Tibial nerve (tissue), 4 donors: ENCODE measurements around the gene MOGAT3. TPM values are rescaled to one million over a fixed set of nuclear protein-coding genes. Genes with fewer than 3 reads are reported as not detected.

Source experiments
- DNase-seq, 2 donors: peaks; one replicate each; pipeline ENCODE4 v3.0.0-alpha.2; 2019; ENCODE audit warnings: low spot score in 2 of 2
- H3K27ac ChIP-seq, 4 donors: fragments of 200-600 bp; sonication (generic) in 3 of 4; one replicate each; pipeline ENCODE4 v1.5.1; 2017 to 2019; ENCODE audit warnings: mild to moderate bottlenecking in 1 of 4
- H3K27me3 ChIP-seq, 2 donors: fragments of 200-600 bp; sonication (generic) in 1 of 2; one replicate each; pipeline versions ENCODE4 v1.5.1 to v1.6.0; 2017 to 2019
- H3K36me3 ChIP-seq, 3 donors: fragments of 200-600 bp; sonication (generic); one replicate each; pipeline ENCODE4 v1.5.1; 2018 to 2019
- H3K4me1 ChIP-seq, 4 donors: fragments of 200-600 bp; sonication (generic) in 3 of 4; one replicate each; pipeline ENCODE4 v1.5.1; 2017 to 2019
- H3K4me3 ChIP-seq, 4 donors: fragments of 200-600 bp; sonication (generic) in 3 of 4; one replicate each; pipeline ENCODE4 v1.5.1; 2017 to 2019; ENCODE audit warnings: mild to moderate bottlenecking in 1 of 4, moderate library complexity in 1 of 4
- H3K9me3 ChIP-seq, 4 donors: fragments of 200-600 bp; sonication (generic) in 3 of 4; one replicate each; pipeline ENCODE4 v1.5.1; 2017 to 2019
- EP300 ChIP-seq, 2 donors: sonication (generic); formaldehyde crosslinking; IDR thresholded peaks; one replicate each; pipeline ENCODE4 v1.6.1; 2017; ENCODE audit warnings: antibody characterized with exemption in 2 of 2, mild to moderate bottlenecking in 1 of 2
- POLR2A ChIP-seq, 2 donors: fragments of 450-650 bp; IDR thresholded peaks; one replicate each; pipeline ENCODE4 v1.6.1; 2017; ENCODE audit warnings: antibody characterized with exemption in 2 of 2, mild to moderate bottlenecking in 2 of 2, moderate library complexity in 2 of 2
- WGBS, 2 donors: methylation state at CpG; one replicate each; pipeline ENCODE4 v1.1.5; 2018; 5-methylcytosine and 5-hydroxymethylcytosine counted together
- total RNA-seq, 4 donors: library from RNA; depleted of rRNA; stranded (reverse); fragments of >200 nt; gene quantifications; one replicate each; pipeline ENCODE4 v1.1.0, GENCODE V29; 2016
- TF ChIP-seq, protein P1 (sequence below), 5 experiments: fragments of 200-600 bp in 3 of 5; fragments of 450-650 bp in 2 of 5; sonication (generic) in 3 of 5; IDR thresholded peaks; one replicate each; pipeline ENCODE4 v1.5.1; 2016 to 2019; ENCODE audit warnings: antibody characterized with exemption in 5 of 5, mild to moderate bottlenecking in 3 of 5, moderate library complexity in 2 of 5

MOGAT3 gene
- total RNA-seq, 4 donors from 2014 or later, result not detected

- Histone ChIP-seq H3K27me3 (no peaks in the 10 kb centered on the region), H3K9me3 (no peaks in the 10 kb centered on the region), H3K27ac (peak within 1 kb of the TSS; percentile 86 to 95 (median 90)), H3K36me3 (peaks cover 0 to 51% (median 0%) of the 10 kb centered on the region in 3 donors), H3K4me1 (peaks cover 0 to 56% (median 27%) of the 10 kb centered on the region in 4 donors), H3K4me3 (peak within 1 kb of the TSS; percentile 73 to 94 (median 78))
- peak in 1 of 2 donors; percentile 26 for TF ChIP-seq POLR2A (IDR thresholded peaks at IDR 0.05)
- TF ChIP-seq, protein P1, sequence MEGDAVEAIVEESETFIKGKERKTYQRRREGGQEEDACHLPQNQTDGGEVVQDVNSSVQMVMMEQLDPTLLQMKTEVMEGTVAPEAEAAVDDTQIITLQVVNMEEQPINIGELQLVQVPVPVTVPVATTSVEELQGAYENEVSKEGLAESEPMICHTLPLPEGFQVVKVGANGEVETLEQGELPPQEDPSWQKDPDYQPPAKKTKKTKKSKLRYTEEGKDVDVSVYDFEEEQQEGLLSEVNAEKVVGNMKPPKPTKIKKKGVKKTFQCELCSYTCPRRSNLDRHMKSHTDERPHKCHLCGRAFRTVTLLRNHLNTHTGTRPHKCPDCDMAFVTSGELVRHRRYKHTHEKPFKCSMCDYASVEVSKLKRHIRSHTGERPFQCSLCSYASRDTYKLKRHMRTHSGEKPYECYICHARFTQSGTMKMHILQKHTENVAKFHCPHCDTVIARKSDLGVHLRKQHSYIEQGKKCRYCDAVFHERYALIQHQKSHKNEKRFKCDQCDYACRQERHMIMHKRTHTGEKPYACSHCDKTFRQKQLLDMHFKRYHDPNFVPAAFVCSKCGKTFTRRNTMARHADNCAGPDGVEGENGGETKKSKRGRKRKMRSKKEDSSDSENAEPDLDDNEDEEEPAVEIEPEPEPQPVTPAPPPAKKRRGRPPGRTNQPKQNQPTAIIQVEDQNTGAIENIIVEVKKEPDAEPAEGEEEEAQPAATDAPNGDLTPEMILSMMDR (IDR thresholded peaks at IDR 0.05), result peak in 1 of 5 experiments; percentile 27
- peak; percentile 61 to 79 for TF ChIP-seq EP300 (IDR thresholded peaks at IDR 0.05)
- 1% methylated on average over 29 to 32 of the region's 57 CpGs for WGBS, 2 donors
- peak; percentile 93 to 97 for DNase-seq
These were observed 16.8 kb upstream of the MOGAT3 start, which contains the start of the genes PLOD3 and ZNHIT1 for GRCh38 chr7:101217388-101218235. Gene PLOD3 (minus strand): TSS chr7:101217581. CDS start chr7:101217274, 307 bp downstream. Gene ZNHIT1 (plus strand): TSS chr7:101218165. CDS start chr7:101218196, 31 bp downstream.

- H3K36me3 ChIP-seq, result peaks cover 0 to 51% (median 5%) of the 10 kb centered on the region in 3 donors
- H3K4me3 ChIP-seq, result peak overlapping the region; percentile 73 to 94 (median 78)
- 0 to 2% methylated on average over 5 to 14 of the region's 34 CpGs for WGBS, 2 donors
- DNase-seq, result no peak
- no peaks in the 10 kb centered on the region for H3K27me3 ChIP-seq
- TF ChIP-seq POLR2A (IDR thresholded peaks at IDR 0.05), result no peak
- TF ChIP-seq EP300 (IDR thresholded peaks at IDR 0.05), result no peak
- TF ChIP-seq, protein P1 (IDR thresholded peaks at IDR 0.05), result no peak
- H3K9me3 ChIP-seq, result no peaks in the 10 kb centered on the region
- H3K27ac ChIP-seq, result peak overlapping the region; percentile 86 to 95 (median 90)
- H3K4me1 ChIP-seq, result peaks cover 0 to 56% (median 27%) of the 10 kb centered on the region in 4 donors
These were observed 16.1 kb upstream of the MOGAT3 start for GRCh38 chr7:101216860-101217387.

DNA sequence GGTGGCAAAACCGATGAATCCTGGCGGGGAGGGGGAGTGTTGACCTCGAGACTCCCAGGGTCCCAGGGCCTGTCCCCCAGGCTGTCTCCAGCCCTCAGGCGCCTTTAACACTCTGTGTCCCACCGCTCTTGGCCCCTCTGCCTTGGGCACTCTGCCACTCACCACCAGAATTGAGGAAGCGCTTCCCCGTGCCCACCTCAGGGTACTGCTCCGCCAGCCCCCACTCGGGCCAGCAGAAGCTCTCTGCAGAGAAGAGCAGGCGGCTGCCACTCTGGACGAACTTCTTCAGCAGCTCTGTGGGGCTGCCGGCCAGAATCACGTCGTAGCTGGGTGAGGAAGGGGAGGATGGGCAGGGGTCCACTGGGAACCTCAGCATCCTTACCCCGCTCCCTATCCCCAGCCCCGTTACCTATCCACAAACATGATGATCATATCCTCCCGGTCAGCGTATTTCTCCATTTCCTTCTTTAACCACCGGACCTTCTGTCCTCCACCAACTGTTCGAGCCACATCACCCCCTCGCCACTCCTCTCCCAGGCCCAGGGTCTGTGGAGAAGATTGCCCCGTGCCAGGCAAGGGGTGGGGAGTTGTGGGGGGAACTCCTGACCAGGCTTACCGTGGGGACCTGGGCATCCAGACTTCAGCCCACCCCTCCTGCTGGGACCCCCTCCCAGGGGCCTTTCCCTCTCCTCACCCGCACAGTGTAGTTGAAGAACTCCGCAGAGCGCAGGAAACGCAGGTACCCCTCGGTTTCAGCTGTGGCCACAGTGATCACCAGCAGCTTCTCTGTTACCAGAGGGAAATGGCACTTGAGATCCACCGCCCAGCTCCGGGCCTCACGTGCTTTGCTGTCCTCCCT is 15.4 kb upstream of the MOGAT3 start:
- peaks cover 2 to 51% (median 12%) of the 10 kb centered on the region in 3 donors for H3K36me3 ChIP-seq
- no peak for TF ChIP-seq POLR2A (IDR thresholded peaks at IDR 0.05)
- TF ChIP-seq, protein P1 (IDR thresholded peaks at IDR 0.05), result no peak
- TF ChIP-seq EP300 (IDR thresholded peaks at IDR 0.05), result no peak
- WGBS, 2 donors, result 54% methylated on average over 30 to 31 of the region's 31 CpGs
- H3K4me1 ChIP-seq, result peaks cover 0 to 49% (median 27%) of the 10 kb centered on the region in 4 donors
- H3K27me3 ChIP-seq, result no peaks in the 10 kb centered on the region
- H3K4me3 ChIP-seq, result peak overlapping the region; percentile 73 to 94 (median 78)
- H3K9me3 ChIP-seq, result no peaks in the 10 kb centered on the region
- peak overlapping the region; percentile 86 to 95 (median 90) for H3K27ac ChIP-seq
- peak in 1 of 2 donors; percentile 17 for DNase-seq

GRCh38 chr7:101212014-101212413 is 11.2 kb upstream of the MOGAT3 start:
- peaks cover 3 to 91% (median 25%) of the 10 kb centered on the region in 3 donors for H3K36me3 ChIP-seq
- no peak for DNase-seq
- no peak overlapping the region for H3K4me3 ChIP-seq
- H3K9me3 ChIP-seq, result no peaks in the 10 kb centered on the region
- no peak overlapping the region for H3K27ac ChIP-seq
- peaks cover 0 to 21% (median 11%) of the 10 kb centered on the region in 4 donors for H3K4me1 ChIP-seq
- no peaks in the 10 kb centered on the region for H3K27me3 ChIP-seq
- TF ChIP-seq POLR2A (IDR thresholded peaks at IDR 0.05), result no peak
- no peak for TF ChIP-seq EP300 (IDR thresholded peaks at IDR 0.05)
- TF ChIP-seq, protein P1 (IDR thresholded peaks at IDR 0.05), result no peak
- WGBS, 2 donors, result 87 to 88% methylated on average over 8 of the region's 8 CpGs
